Endometrial microvascular endothelial cells (primary cell): Measurements from ENCODE around the gene CCNK. TPM values are rescaled to one million over a fixed set of nuclear protein-coding genes. Genes with fewer than 3 reads are reported as not detected.

Source experiments
- in situ Hi-C: cut with HindIII; loops from 2 replicates; pipeline ENCODE4 v1.10.0; 2017; ENCODE audit warnings: low sequenced_read_pairs, low pct_unique_long_range_greater_than_20kb; ENCODE audit errors: inconsistent ontology term
- total RNA-seq: library from RNA; depleted of rRNA; stranded (reverse); fragments of >200 nt; gene quantifications from one replicate; pipeline ENCODE4 v1.2.3, GENCODE V29; 2015; ENCODE audit errors: inconsistent ontology term

The CCNK gene
- total RNA-seq, 1 donor from 2014 or later = 22.4 TPM

- in situ Hi-C loops = no loop called here
Measured at GRCh38 chr14:99463974-99464373, 17.2 kb upstream of the CCNK start.

DNA sequence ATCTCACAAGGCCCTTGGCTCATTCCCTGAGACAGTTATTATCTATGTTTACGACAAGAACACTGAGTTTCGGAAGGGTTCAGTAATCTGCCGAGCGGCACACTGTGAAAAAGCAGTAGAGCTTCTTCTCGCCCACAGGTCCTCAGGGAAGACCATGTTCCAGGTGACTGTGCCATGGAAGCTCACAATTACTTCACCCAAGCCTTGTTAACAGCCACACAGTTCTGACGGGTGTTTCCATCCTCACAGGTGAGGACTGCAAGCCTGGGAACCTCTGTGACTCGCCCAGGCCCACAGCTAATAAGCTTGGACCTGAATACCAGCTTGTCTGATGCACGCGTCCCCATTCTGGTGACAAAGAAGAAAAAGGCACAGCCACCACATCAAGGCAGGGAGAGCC lies 15.9 kb upstream of the CCNK start:
- in situ Hi-C loops = no loop called here

GRCh38 chr14:99466758-99467157 lies 14.5 kb upstream of the CCNK start:
- in situ Hi-C loops = no loop called here

DNA sequence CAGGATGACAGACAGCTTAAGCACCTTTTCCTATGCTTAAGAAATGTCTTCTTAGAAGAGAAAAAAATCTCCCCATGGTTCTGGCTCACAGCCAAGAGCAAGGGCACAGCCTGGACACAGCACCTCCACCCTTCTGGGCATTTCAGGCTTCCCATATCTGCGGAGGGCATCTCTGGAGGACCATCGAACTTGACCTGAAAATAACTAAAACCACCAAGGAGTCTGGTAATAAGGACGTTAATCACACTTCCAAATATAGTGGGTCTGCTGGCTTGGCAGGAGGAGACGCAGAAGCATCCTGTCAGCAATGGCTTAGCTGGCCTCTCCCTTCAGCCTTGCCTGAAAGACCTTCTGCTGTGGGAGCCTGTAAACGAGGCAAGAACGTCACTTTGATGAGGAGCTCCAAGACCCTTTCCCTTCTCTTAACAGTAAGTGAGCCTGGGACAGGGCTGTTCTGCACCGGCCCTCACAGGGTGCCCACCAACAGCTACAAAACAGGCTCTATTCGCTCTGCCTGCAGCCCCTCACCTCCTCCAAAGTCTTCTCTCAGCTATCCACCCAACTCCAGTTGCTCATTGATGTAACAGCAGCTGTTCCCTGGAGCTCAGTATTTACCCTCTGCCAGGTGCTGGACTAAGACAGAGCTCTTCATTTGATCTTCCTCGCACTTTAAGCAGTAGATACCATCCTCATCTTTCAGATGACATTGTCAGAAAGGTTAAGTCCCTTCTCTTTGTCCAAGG lies 13.7 kb upstream of the CCNK start:
- in situ Hi-C loops = no loop called here

- in situ Hi-C loops = no loop called here
Measured at GRCh38 chr14:99468081-99468480, 13.1 kb upstream of the CCNK start.

DNA sequence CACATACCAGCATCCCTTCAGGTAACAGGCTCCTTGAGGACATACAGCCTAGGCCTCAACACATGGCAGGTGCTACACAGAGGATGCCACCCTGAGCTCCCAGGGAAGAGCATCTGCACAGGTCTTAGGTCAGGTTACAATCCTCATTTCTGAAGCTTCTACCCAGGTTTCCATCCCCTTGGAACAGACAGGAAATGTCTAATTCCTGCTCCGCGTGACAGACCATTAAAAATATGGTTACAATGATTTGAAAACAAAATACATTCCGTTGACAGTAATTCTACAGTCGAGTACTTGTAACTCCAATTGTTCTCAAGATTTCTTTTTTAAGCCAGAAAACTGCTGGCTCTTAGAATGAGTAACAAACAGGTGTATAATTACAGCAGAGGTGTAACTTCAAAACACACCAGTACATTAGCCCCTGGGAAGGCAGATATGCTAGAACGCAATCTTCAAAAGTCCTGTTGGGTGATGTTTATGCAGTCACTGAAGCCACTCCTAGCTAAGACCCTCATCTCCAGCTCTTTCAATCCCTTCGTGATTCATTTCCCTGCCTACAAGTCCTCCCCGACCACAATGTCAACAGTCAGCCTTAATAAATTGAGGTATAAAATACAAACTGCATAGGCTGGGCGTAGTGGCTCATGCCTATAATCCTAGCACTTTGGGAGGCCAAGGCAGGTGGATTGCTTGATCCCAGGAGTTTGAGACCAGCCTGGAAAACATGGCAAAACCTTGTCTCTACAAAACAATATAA lies 12.2 kb upstream of the CCNK start:
- in situ Hi-C loops = no loop called here

DNA sequence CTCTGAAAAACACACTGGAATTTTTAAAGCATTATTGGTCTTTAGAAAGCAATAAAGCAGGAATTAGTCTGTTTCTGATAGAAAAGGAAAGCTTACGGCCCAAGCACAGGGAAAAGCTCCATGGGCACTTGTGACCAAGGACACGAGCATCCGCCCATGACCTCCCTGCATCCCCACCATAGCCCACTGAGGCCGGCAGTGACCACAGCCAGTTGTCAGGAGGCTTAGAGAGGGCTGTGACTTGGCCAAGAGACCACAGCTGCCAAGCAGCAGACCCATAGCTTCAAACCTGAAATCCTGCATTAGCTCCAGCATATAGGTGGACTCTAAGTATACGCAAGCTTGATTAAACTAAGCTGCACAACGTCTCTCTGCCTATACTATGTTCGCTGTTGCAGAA lies 9.5 kb upstream of the CCNK start:
- in situ Hi-C loops = no loop called here

- in situ Hi-C loops = no loop called here
Measured at GRCh38 chr14:99472937-99473336, 8.3 kb upstream of the CCNK start.

- in situ Hi-C loops = no loop called here
Measured at GRCh38 chr14:99473458-99473857, 7.8 kb upstream of the CCNK start.

GRCh38 chr14:99475179-99475578 lies 6.0 kb upstream of the CCNK start:
- in situ Hi-C loops = no loop called here

DNA sequence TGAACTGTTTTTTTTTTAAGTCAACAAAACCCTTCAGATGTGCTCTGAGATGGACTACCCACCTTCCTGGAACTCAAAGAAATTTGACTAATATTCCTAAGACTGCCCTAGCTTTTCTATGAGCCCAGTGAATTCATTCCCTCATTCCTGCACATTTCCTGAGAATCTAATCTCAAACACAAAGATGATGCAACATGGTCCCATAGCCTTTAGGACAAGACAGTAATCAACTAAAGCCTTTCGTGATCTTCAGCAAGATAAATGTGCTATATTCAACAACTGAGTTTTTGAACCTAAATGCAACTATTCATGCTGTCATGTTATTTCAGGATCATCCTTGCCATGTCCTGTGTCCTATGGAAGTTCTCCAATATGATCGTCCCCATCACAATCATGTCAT lies 5.5 kb upstream of the CCNK start:
- in situ Hi-C loops = no loop called here

DNA sequence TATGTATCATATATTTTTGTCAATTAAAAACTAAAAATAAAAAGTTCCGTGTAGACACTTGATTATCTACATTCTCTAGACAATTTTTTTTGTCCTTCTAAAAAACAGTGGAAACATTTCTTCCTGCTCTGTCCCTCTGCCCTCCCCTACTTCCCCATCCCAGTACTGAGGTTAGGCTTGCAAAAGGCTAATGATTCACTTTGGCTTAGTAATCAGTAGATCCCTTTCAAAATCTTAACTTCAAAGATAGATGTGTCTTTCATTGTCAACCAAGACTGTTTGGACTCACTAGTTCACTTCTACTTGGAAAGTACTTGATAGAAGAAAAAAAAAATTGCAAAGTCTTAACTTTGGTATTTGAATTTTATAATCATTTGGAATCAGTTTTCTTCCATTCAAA lies 4.3 kb upstream of the CCNK start:
- in situ Hi-C loops = no loop called here

GRCh38 chr14:99478128-99478527 lies 3.1 kb upstream of the CCNK start:
- in situ Hi-C loops = no loop called here

DNA sequence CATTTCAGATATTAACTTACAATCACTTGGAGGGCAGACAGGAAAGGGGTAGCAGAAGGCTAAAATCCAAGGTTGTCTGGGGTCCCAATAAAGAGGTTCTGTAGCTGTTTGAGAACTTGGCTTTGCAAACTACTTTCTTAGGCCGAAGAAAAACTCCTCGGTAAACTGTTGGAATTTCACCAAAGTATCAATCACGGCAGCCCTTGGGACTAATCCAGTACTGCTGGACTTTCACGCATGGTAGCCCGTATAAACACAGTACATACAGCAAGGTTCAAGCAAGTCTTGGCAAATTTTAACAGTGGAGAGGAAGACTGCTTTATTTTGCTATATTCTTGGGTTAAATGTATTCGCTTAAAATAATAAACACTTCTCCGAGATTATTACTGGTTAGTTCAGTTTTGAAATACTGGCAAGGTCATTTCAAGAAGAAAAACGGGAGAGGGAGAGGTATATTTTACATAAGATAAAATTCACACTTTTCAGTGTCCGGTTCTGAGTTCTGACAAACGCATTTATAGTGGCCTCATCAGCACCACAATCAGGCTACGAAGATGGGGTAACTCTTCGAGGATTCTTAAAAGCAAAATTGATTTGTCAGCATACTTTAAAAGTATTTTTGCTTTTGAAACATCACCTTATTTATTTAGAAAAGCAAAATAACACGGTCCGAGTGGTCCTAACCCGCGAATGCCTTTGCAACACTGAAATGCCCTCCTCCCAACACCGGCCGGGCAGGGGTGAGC lies 1.9 kb upstream of the CCNK start:
- in situ Hi-C loops = no loop called here

GRCh38 chr14:99479906-99480869 lies 1.0 kb upstream of the CCNK start, which contains the start of gene SETD3:
Gene SETD3 (minus strand): TSS chr14:99480859. CDS start chr14:99465805, 15,054 bp downstream.
- in situ Hi-C loops = no loop called here

GRCh38 chr14:99481745-99482099 lies 513 bp downstream of the CCNK start:
- in situ Hi-C loops = no loop called here

- in situ Hi-C loops = no loop called here
Measured at GRCh38 chr14:99484106-99484505, 2.9 kb downstream of the CCNK start.

GRCh38 chr14:99497341-99497740 lies 16.1 kb downstream of the CCNK start:
- in situ Hi-C loops = no loop called here

- in situ Hi-C loops = no loop called here
Measured at GRCh38 chr14:99497894-99498293, 16.7 kb downstream of the CCNK start.
